Breast epithelium (tissue), 3 donors: ENCODE measurements around the gene GALNT6.

Experiments
- POLR2A ChIP-seq: fragments of 450-650 bp; IDR thresholded peaks from one replicate; pipeline ENCODE4 v1.6.1; 2016; ENCODE audit warnings: antibody characterized with exemption, mild to moderate bottlenecking, moderate library complexity
- POLR2AphosphoS5 ChIP-seq, 3 donors: sonication (generic); formaldehyde crosslinking; IDR thresholded peaks; one replicate each; pipeline ENCODE4 v1.6.1; 2017; ENCODE audit warnings: antibody characterized with exemption in 3 of 3

DNA sequence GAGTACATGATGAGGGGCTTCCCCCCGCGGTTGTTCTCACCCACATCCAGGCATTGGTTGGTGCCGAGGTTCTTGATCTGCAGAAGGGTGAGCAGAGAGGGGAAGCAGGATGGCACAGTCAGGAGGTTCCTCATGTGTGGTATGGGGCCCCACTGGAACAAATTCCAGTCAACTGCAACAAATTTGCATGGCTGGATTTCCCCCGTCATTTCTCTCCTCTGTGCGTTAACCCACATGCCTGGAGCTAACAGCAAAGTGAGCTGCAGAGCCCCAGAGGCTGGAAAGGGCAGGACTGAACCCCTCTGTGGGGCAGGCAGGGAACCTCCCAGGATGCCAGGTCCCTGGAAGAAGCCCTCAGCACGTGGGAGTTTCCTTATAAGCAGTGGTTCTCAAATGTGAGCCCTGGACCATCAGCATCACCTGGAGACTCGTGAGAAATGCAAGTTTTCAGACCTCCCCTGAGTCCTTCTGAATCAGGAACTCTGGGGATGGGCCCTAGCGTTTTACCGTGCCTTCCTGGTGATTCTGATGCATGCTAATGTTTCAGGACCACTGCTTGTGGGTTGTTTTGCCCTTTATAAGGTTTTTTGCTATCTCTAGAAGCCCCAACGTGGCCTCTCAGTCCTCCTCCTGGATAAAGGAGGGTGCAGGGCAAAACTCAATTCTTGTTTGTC is 33.7 kb downstream of the GALNT6 start:
- TF ChIP-seq POLR2AphosphoS5 (IDR thresholded peaks at IDR 0.05) = no peak
- no peak for TF ChIP-seq POLR2A
